K562 (cell line): Measurements from ENCODE around the gene MYO18A. TPM values are rescaled to one million over a fixed set of nuclear protein-coding genes. Genes with fewer than 3 reads are reported as not detected.

Source experiments
- ATF7 ChIP-seq: fragments of 450-650 bp; IDR thresholded peaks from 2 replicates; pipeline ENCODE4 v1.7.1; 2014; ENCODE audit warnings: mild to moderate bottlenecking, moderate library complexity
- CC2D1A ChIP-seq: fragments of 450-650 bp; IDR thresholded peaks from 2 replicates; pipeline ENCODE4 v1.6.1; 2017; ENCODE audit warnings: mild to moderate bottlenecking
- CTBP1 ChIP-seq: fragments of 450-650 bp; IDR thresholded peaks from 2 replicates; pipeline ENCODE4 v1.6.1; 2016; ENCODE audit warnings: borderline replicate concordance
- ETV5 ChIP-seq: sonication (generic); formaldehyde crosslinking; IDR thresholded peaks from 2 replicates; pipeline ENCODE4 v1.4.0; 2020; ENCODE audit warnings: low read depth, mild to moderate bottlenecking, missing genetic modification reagents
- JUN ChIP-seq, 2 experiments: sonication (generic) in 1 of 2; formaldehyde crosslinking in 1 of 2; IDR thresholded peaks; 2 replicates each; pipeline versions ENCODE4 v1.6.1 to v1.8.0; 2012 to 2022; ENCODE audit warnings: borderline replicate concordance in 2 of 2, mild to moderate bottlenecking in 2 of 2, improper control_type of control experiment in 1 of 2, low read depth in 1 of 2, low read length in 1 of 2, missing genetic modification reagents in 1 of 2
- JUND ChIP-seq, 2 experiments: IDR thresholded peaks; 2 replicates in 1 of 2; 3 replicates in 1 of 2; pipeline ENCODE4 v1.6.1; 2011; ENCODE audit warnings: borderline replicate concordance in 2 of 2, low read depth in 2 of 2, low read length in 2 of 2, improper control_type of control experiment in 1 of 2, missing biosample characterization in 1 of 2, missing genetic modification characterization in 1 of 2, missing genetic modification reagents in 1 of 2
- PHB2 ChIP-seq: fragments of 450-650 bp; IDR thresholded peaks from 2 replicates; pipeline ENCODE4 v1.6.1; 2017; ENCODE audit warnings: low read depth
- RAD21 ChIP-seq, 2 experiments: fragments of 250-450 bp in 1 of 2; fragments of 450-650 bp in 1 of 2; sonication (Bioruptor Pico) in 1 of 2; formaldehyde crosslinking in 1 of 2; IDR thresholded peaks in 1 of 2; conservative IDR thresholded peaks in 1 of 2; 2 replicates each; pipeline versions ENCODE4 v1.4.0 to v1.8.0; 2020 to 2022; ENCODE audit warnings: mild to moderate bottlenecking in 2 of 2, moderate library complexity in 1 of 2
- RCOR1 ChIP-seq, 2 experiments: IDR thresholded peaks; 2 replicates each; pipeline ENCODE4 v1.6.1; 2012; ENCODE audit warnings: low read depth in 2 of 2, low read length in 2 of 2, borderline replicate concordance in 1 of 2, improper control_type of control experiment in 1 of 2
- REST ChIP-seq, 2 experiments: fragments of 450-650 bp; formaldehyde crosslinking in 1 of 2; IDR thresholded peaks; 2 replicates each; pipeline versions ENCODE4 v1.4.0 to v1.6.1; 2014 to 2020; ENCODE audit warnings: mild to moderate bottlenecking in 2 of 2, borderline replicate concordance in 1 of 2, low read depth in 1 of 2
- SMARCB1 ChIP-seq: IDR thresholded peaks from 2 replicates; pipeline ENCODE4 v1.6.1; 2011; ENCODE audit warnings: improper control_type of control experiment, low read depth; ENCODE audit not compliant: insufficient read length
- STAG1 ChIP-seq: sonication (generic); formaldehyde crosslinking; IDR thresholded peaks from 2 replicates; pipeline ENCODE4 v1.5.0; 2020; ENCODE audit warnings: missing genetic modification reagents, borderline replicate concordance
- ZBTB1 ChIP-seq: sonication (generic); formaldehyde crosslinking; IDR thresholded peaks from 2 replicates; pipeline ENCODE4 v1.8.1; 2023; ENCODE audit warnings: missing genetic modification reagents, low read depth, mild to moderate bottlenecking, borderline replicate concordance
- polyA plus RNA-seq, 8 experiments: library from polyadenylated mRNA; depleted of rRNA in 4 of 8; stranded (reverse) in 5 of 8; unstranded in 3 of 8; fragments of >200 nt; fragmentation: Nextera tagmentation in 2 of 8; fragmentation: Illumina TruSeq in 1 of 8; extraction: Ambion mirVana in 2 of 8; extraction: Trizol in 1 of 8; gene quantifications; 2 replicates each; pipeline versions ENCODE4 v1.2.1 to v1.2.3, GENCODE V29; 2011 to 2014; ENCODE audit warnings: inconsistent platforms in 1 of 8, missing spikeins in 1 of 8
- total RNA-seq, 7 experiments: library from RNA; depleted of rRNA in 6 of 7; stranded (reverse); fragments of >200 nt in 6 of 7; fragmentation: Illumina TruSeq in 2 of 7; extraction: Trizol in 2 of 7; gene quantifications; 2 replicates each; pipeline versions ENCODE4 v1.2.1 to v1.2.3, GENCODE V29; 2011 to 2021; ENCODE audit warnings: low replicate concordance in 1 of 7
- TF ChIP-seq, protein P1 (sequence below), 2 experiments: fragments of 450-650 bp in 1 of 2; sonication (generic) in 1 of 2; formaldehyde crosslinking in 1 of 2; IDR thresholded peaks in 1 of 2; conservative IDR thresholded peaks in 1 of 2; 2 replicates each; pipeline versions ENCODE4 v1.6.1 to v1.8.1; 2016 to 2023; ENCODE audit warnings: mild to moderate bottlenecking in 2 of 2, moderate library complexity in 2 of 2, inconsistent platforms in 1 of 2, missing genetic modification reagents in 1 of 2

MYO18A gene
- total and polyA plus RNA-seq, 9 of the 15 experiments (the other 6 are each of a cell fraction or from before 2014, with no cell fraction given) = 2.5 to 65.4 (median 17.1) TPM

DNA sequence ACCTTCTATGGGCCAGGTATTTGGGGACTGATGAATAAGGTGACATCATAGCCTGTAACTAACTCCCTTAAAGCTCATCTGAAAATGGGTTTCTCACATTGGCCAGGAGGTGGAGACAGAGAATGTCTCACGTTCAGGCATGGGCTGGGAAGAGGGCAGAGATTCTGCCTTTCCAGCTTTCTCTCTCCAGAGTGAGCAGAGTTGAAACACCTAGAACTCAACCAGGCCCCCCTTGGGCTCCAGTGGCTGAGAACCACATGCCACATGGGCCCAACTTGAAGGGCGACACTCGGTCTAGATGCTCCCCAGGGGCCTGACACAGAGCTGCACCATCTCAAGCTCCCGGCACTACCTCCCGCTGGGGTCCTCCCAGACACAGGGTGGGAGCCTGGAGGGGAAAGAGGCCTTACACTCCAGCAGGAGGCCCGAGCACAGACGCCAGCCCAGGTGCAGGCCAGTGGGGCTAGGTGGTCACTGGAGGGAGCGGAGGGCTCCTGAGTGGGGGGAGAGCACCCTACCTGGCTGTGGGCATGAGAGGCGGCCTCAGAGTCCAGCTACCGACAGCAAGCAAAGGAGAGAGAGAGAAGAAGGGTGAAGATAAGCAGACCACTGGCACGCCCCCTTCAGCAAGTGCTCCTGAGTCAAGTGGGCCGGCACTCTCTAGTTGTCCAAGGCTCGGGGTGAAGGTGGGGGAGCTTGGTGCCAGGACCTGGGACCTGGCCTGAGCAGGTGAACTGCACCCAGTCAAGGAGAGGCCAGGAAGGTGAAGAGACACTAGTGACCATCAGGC is 55.9 kb downstream of the MYO18A start (continued):
- no peak for TF ChIP-seq ZBTB1 (CRISPR knock-in tag)
- TF ChIP-seq CTBP1 = peak; percentile 17; the same call in 1 of the 2 replicates
- TF ChIP-seq CC2D1A = peak; percentile 66; the same call in 1 of the 2 replicates
- peak; percentile 78 for TF ChIP-seq REST (IDR thresholded peaks at IDR 0.05; ENCODE audit: borderline replicate concordance)
- TF ChIP-seq REST (CRISPR knock-in tag; IDR thresholded peaks at IDR 0.05; ENCODE audit: low read depth) = no peak
- TF ChIP-seq JUN (IDR thresholded peaks at IDR 0.05; ENCODE audit: borderline replicate concordance, low read depth, low read length) = 0 out of 2 replicates have a peak, but pooled peaks have one; percentile 40
- TF ChIP-seq JUN (CRISPR knock-in tag; IDR thresholded peaks at IDR 0.05; ENCODE audit: borderline replicate concordance) = no peak
- peak; percentile 85 to 92 for TF ChIP-seq RAD21 (CRISPR knock-in tag; conservative IDR thresholded peaks at IDR 0.05 in 1 of 2, IDR thresholded peaks at IDR 0.05 in 1 of 2)
- no peak for TF ChIP-seq SMARCB1
- TF ChIP-seq ATF7 = peak; percentile 94
- peak; percentile 52; the same call in 1 of the 2 replicates for TF ChIP-seq STAG1 (CRISPR knock-in tag)
- no peak for TF ChIP-seq PHB2
- no peak for TF ChIP-seq ETV5 (CRISPR knock-in tag)
- TF ChIP-seq RCOR1 (IDR thresholded peaks at IDR 0.05; ENCODE audit: borderline replicate concordance in 1 of 2, low read depth in 2 of 2, low read length in 2 of 2) = peak in 1 of 2 experiments; percentile 21; a peak in 1 of 4 replicates
- TF ChIP-seq, protein P1, sequence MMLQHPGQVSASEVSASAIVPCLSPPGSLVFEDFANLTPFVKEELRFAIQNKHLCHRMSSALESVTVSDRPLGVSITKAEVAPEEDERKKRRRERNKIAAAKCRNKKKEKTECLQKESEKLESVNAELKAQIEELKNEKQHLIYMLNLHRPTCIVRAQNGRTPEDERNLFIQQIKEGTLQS (IDR thresholded peaks at IDR 0.05) = peak; percentile 84
- TF ChIP-seq, protein P1 (CRISPR knock-in tag; conservative IDR thresholded peaks at IDR 0.05) = 0 out of 2 replicates have a peak, but pooled peaks have one; percentile 45
- TF ChIP-seq JUND (IDR thresholded peaks at IDR 0.05; ENCODE audit: borderline replicate concordance, low read depth, low read length) = peak; percentile 72; the same call in 1 of the 2 replicates
- peak; percentile 34; the same call in 2 of the 3 replicates for TF ChIP-seq JUND (tag; IDR thresholded peaks at IDR 0.05; ENCODE audit: borderline replicate concordance, low read depth, low read length)
